ENCODE results near the gene SPINK4.

Gene SPINK4

DNA sequence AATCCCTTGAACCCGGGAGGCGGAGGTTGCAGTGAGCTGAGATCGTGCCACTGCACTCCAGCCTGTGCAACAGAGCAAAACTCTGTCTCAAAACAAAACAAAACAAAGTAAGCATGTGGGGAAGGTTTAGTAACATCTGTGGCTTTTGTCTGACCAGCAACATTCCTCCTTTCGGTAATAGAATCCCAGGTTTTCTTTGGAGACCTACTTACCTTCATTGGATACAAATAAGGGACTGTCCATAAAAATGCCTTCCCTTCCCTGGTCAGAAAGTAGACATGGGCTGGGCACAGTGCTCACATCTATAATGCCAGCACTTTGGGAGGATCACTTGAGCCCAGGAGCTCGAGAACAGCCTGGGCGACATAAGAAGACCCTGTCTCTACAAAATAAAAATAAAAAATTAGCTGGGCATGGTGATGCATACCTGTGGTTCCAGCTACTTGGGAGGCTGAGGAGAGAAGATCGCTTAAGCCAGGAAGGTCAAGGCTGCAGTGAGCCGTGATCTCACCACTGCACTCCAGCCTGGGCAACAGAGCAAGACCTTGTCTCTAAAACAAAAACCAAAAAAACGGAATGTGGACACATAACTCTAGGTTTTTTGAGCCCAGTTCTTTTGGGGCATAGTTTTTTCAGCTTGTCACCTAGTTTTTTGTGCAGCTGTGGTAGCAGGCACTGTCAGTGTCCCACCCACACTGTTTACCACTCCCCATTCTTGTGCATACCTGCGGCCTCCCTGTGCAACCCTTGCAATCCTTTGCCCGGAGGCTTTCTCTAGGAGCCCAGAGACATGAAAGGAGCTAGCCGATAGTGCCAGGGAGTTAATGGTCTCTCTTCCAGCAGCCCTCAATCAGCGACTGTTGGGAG is 9.0 kb upstream of the SPINK4 start:
- DNase-seq: no peak

GRCh38 chr9:33231623-33231942 is 8.4 kb upstream of the SPINK4 start:
- DNase-seq: no peak

GRCh38 chr9:33232815-33233214 is 7.2 kb upstream of the SPINK4 start:
- no peak for DNase-seq

GRCh38 chr9:33233626-33234342 is 6.2 kb upstream of the SPINK4 start:
- no peak for DNase-seq

GRCh38 chr9:33234511-33235467 is 5.2 kb upstream of the SPINK4 start:
- no peak for DNase-seq

- DNase-seq: no peak
Observed at GRCh38 chr9:33236571-33236970, 3.4 kb upstream of the SPINK4 start.

DNA sequence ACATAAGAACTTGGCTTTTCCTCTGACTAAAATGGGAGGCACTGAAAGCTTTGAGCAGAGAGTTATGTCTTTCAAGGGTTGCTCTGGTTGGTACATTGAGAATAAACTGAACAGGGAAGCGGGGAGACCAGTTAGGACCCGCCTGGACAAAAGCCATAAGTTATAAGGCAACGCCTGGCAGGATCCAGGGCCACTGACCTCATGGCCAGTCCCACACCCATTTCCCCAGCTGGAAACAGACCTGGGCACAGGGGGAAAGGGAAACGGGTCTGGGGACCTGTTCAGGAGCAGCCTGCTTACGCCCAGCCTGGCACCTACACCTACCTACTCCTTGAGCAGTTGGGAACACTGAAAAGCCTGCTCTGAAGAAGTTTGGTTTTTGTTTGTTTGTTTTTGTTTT is 1.3 kb downstream of the SPINK4 start:
- DNase-seq: no peak

DNA sequence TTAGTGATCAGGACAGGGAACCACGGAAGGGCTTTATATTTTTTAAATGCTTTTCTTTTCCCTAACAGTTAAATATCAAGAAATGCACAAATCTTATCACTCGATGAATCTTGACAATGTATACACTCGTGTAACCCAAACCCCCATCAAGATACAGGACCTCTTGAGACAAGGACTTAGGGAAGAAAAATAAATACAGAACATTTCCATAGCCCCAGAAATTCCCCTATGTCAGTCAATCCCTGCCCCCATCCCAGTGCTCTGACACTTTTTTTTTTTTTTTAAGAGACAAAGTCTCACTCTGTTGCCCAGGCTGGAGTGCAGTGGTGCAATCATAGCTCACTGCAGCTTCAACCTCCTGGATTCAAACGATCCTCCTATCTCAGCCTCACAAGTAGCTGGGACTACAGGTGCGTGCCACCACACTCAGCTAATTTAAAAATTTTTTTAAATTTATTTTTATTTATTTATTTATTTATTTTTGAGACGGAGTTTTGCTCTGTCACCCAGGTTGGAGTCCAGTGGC is 2.7 kb downstream of the SPINK4 start:
- no peak for DNase-seq

DNA sequence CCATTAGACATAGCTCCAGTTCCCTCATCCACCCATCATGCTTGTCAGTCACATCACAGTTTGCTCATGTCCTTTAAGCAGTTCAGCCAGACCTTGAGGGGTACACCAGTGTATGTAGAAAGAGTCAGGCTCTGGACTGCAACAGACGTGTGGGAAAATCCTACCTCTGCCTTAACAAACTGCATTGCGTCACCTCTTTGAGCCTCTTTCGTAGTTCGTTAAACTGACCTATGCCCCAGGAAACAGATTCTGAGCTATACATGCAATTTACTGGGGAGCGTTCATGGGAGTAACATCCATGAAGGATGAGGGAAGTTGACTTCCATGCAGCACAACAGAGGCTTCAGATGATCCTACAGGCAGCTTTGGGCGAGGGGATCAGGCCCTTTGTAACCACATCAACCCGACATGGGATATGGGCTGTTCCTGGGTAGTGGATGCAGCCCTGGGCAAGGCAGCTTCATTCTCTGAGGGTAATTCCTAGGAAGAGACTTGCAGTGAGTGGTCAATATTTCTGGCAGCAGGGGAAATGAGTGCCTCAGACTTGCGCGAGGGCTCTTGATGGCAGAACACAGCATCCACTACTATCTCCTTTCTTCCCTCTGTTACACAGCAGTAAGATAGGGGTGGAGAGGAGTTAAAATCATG is 4.3 kb downstream of the SPINK4 start:
- DNase-seq: no peak

- no peak for DNase-seq
Observed at GRCh38 chr9:33245341-33245740, 5.4 kb downstream of the SPINK4 start.

GRCh38 chr9:33246269-33246860 is 6.4 kb downstream of the SPINK4 start:
- no peak for DNase-seq

GRCh38 chr9:33248606-33249005 is 8.6 kb downstream of the SPINK4 start:
- no peak for DNase-seq

DNA sequence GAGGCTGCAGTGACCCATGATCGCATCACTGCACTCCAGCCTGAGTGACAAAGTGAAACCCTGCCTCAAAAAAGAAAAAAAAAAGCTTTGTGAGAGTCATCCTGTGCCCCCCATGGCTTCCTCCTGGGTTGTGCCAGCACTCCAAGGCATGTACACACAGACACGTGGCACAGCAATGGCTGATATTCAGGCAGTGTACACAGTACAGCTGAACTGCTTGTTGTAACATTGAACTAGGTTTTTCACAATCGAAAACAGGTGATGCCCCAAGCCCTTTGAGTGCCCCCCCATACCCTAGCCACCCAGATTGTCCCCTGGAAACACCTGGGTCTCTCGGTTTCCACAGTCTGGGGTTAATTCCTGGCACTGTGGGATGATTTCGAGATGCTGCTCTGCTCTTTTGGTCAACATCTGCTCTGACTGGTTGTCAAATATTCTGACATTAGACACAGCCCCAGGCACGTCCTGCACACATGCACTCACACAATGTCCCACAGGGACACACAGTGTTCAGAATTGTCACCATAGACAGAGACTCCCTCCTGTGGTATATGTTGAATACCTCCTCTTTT is 9.2 kb downstream of the SPINK4 start:
- DNase-seq: no peak

DNA sequence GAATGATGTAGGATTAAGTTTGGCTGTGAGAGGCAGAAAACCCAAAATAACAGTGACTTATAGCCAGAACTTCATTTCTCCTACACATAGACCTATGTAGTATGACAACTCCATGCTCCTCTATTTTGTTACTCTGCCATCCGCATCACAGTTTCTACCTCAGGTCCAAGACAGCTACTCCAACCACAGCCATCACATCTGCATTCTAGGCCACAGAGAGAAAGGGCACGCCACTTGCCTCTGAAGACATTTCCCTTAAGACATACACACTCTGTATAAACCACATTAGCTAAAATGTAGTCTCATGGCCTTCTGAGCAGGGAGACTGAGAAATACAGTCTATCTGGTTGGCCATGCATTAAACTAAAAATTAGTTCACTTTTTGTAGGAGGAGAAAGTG is 10.0 kb downstream of the SPINK4 start:
- DNase-seq: no peak

- no peak for DNase-seq
Observed at GRCh38 chr9:33250458-33250995, 10.6 kb downstream of the SPINK4 start.

GRCh38 chr9:33254211-33254610 is 14.2 kb downstream of the SPINK4 start:
- no peak for DNase-seq

GRCh38 chr9:33255014-33255413 is 15.0 kb downstream of the SPINK4 start:
- DNase-seq: no peak

- no peak for DNase-seq
Observed at GRCh38 chr9:33255471-33255870, 15.5 kb downstream of the SPINK4 start.

DNA sequence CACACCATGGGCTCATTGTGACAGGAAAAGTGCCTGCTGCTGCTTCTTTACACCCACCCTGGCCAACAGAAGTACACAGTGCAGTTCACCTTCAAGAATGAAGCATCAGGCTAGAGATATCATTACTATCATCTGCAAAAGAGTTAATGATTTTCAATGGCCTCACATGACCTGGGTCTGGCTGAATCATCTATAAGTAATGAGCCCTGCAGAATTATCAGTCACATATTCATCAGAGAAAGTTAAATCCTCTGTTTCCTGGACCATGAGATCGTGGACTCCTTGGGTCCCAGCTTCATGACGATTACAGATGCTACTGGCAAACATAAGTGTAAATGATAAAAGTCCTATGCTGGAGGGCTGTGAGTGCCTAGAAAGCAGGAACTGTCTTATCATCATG is 16.3 kb downstream of the SPINK4 start:
- no peak for DNase-seq

- DNase-seq: no peak
Observed at GRCh38 chr9:33257276-33257675, 17.3 kb downstream of the SPINK4 start.

DNA sequence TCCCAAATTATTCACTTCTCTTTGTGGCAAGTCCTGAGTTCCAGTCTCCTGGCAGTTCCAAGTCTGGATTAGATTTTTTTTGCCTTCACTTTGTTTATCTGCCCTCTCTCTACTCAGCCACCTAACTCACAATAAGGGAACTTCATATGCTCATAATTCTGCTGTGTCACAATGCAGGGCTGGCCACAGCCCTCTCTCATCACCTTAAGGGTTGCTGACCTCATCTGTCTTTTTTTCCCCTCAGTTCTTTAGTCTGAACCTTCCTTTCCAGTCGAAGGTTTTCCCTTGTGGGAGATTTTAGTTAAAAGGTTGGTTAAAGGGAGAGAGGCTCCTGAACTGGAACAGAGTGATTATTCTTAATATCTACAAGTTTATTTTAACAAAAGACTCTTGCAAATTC is 20.4 kb downstream of the SPINK4 start:
- no peak for DNase-seq
